ENCODE results near the gene LRBA.

Gene LRBA

GRCh38 chr4:150855981-150856510 is 159.0 kb downstream of the LRBA start:
- no peak for DNase-seq

GRCh38 chr4:150854600-150854999 is 160.5 kb downstream of the LRBA start:
- no peak for DNase-seq

GRCh38 chr4:150853882-150854281 is 161.2 kb downstream of the LRBA start:
- DNase-seq: no peak

DNA sequence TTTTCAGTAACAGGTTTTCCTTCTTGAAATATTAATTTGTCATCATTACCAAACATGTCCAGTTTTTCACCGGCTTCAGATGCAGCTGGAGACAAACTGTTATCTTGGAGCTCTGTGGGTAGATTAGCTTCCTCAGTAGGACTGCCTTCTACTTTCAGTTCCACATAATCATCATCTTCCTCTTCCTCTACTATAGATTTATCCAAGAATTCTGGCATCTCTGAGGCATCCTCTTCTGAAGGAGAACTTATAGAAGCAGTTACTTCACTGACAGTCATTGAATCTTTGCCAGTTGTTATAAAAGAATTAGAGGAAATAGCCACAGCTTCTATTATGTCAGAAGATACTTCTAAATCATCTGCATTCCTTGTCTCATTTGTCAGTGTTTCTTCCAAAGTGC is 162.9 kb downstream of the LRBA start:
- DNase-seq: no peak

DNA sequence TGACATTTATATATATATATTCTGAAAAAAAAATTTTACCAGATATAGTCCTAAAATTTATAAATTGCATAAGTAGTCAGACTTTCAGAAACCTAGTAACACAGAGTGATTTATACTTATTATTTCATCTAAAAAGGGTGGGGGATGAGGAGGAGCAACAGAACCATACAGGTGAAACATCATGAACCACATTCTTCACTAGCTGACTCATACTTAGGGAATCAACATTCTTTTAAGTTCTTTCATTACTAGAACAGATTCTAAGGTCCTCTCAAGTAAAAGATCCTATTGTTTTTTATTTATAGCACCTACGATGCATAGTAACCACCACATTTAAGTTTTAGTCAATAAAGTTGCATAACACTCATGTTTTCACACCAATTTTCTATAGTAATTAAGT is 166.1 kb downstream of the LRBA start:
- no peak for DNase-seq

- no peak for DNase-seq
Measured at GRCh38 chr4:150828159-150828558, 186.9 kb downstream of the LRBA start.

GRCh38 chr4:150827226-150827625 is 187.9 kb downstream of the LRBA start:
- no peak for DNase-seq

GRCh38 chr4:150826306-150826705 is 188.8 kb downstream of the LRBA start:
- DNase-seq: no peak

GRCh38 chr4:150822407-150822806 is 192.7 kb downstream of the LRBA start:
- DNase-seq: no peak

DNA sequence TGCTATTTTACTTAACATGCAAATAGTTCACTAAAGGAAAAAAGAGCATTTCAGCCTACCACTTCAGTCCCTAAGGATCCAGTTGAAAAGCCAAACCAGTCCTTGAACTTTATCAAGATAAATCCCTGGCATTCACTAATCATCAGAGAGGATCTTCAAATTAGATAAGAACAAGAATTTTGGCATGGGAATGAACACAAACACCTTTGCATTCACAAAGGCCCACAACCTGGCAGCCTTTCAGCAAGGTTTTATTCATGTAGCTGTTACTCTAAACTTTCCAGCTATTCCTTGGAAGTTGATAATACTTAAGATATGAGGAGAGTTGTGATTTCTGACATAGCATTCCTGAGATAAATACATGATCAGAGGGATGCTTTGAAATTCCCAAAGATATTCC is 193.4 kb downstream of the LRBA start:
- DNase-seq: no peak

GRCh38 chr4:150820409-150820808 is 194.7 kb downstream of the LRBA start:
- no peak for DNase-seq

DNA sequence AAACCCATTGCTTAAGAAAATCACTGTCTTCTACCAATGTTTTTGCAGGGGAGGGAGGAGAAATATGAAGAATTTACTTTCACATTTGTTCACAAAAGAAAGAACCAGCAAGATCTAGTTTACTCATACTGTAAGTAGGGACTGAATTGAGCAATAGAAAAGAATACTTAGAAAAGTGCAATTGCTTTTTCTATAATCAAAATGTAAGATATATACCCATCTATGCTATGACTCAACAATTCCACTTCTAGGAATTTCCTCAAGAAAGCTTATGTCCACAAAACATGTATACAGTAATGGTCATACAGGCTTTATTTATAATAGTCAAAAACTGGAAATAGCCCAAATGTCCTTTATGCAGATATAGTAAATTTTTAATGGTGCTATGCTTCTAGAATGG is 196.4 kb downstream of the LRBA start:
- DNase-seq: no peak

- no peak for DNase-seq
Measured at GRCh38 chr4:150817804-150818528, 197.1 kb downstream of the LRBA start.

- DNase-seq: no peak
Measured at GRCh38 chr4:150817017-150817416, 198.1 kb downstream of the LRBA start.

- DNase-seq: no peak
Measured at GRCh38 chr4:150816491-150816890, 198.6 kb downstream of the LRBA start.

GRCh38 chr4:150814873-150815272 is 200.2 kb downstream of the LRBA start:
- no peak for DNase-seq

GRCh38 chr4:150805183-150806025 is 209.7 kb downstream of the LRBA start:
- no peak for DNase-seq

- DNase-seq: no peak
Measured at GRCh38 chr4:150801833-150802232, 213.3 kb downstream of the LRBA start.

DNA sequence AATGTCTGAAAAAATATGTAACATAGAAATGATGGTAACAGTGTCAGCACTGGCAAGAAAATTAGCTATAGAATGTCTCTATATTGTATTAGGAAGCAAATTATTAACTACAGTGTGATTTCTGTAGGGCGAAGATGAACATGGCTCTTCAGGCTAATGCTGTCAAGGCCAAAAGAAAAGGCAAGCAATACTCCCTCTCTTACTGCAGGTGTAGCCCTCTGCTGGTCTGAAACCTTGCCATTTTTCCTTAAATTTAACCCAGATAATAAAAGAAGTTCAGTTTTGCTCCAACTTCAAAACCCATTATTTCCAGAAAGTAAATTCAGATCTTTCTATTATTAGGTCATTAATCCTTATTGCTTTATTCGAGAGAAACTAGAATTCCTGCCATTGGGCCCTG is 215.9 kb downstream of the LRBA start:
- no peak for DNase-seq

DNA sequence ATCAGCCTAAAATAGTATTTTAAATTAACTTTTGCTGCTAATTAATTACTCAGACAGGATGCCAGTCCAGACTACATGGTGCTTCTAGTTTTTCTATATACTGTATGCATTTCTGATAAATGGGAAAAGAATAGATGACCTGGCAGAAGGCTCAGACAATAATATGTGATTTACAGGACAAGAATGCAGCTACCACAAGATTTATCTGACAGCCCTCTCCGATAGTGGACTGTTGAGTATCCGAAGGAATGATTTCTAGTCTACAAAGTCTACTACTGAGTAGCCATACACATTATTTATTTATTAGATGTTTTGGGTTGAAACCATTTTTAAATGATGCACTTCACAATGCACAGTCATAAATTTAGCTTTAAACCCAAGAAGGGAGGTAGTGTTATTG is 220.4 kb downstream of the LRBA start:
- no peak for DNase-seq

- no peak for DNase-seq
Measured at GRCh38 chr4:150789864-150790263, 225.2 kb downstream of the LRBA start.

DNA sequence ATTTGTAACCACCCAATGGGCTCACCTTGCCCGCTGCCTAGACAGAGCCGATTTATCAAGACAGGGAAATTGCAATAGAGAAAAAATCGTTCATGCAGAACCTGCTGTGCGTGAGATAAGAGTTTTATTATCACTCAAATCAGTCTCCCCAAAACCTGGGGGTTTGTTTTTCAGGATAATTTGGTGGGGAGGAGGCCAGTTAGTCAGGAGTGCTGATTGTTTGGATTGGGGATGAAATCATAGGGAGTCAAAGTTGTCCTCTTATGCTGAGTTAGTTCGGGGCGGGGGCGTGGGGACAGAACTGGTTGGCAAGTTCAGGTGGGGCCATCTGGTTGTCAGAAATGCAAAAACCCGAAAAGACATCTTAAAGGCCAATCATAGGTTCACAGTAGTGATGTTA is 230.1 kb downstream of the LRBA start:
- no peak for DNase-seq

DNA sequence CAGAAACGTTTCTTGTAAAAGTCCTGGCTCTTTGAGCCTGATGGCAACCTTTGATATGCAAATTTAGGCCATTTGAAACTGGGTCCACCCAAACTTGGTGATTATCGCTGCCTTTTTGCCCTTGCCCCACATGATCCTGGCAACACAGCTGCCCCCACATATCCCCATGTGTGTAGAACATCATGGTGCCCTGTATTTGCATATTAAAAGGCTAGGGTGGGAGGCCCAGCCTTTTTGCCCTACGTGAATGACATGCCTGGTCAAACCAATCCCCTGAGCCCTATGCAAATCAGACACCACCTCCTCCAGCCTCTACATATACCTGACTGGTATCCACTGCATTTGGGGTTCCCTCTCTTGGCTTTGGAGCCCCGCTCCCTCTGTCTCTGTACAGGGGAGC is 230.8 kb downstream of the LRBA start:
- no peak for DNase-seq

DNA sequence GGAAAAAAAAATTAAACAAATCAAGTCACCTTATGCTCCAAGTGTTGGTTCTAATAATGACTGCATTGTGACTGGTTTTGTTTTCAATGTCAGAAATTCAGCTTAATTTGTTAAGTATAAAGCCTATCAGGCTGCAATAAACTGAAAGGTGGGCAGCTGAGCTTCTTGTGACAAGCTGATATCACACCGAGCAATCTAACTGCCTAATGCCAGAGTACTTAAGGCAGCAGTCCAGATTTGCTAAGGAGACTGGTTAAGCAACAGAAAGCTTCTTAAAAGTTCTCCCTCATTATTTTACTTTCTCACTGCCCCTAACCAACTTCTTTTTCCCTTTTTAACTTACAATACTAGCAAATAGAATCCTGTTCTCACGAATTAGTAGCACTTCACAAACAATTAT is 232.2 kb downstream of the LRBA start:
- no peak for DNase-seq

All from femur (tissue), 1 donor.